ENCODE results near the gene PTPRT.

Gene PTPRT

DNA sequence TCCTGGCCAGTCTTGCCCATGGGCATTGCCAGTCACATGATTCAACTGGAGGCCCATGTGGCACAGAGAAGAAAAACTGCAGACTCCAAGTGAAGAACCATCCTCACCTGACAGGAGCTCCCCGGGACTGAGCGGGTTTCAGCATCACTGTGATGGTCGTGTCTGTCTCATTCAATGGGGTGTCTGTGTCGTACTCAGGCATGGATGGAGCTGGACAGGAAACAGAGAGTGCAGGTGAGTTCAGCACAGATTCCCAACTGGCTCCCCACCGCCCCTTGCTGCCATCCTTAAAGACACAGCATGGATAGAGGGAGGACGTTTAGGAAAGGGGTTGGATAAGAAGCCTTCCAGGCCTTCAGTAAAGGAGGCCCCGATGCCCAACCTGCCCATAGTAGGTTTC lies 839.2 kb downstream of the PTPRT start:
- DNase-seq = no peak

DNA sequence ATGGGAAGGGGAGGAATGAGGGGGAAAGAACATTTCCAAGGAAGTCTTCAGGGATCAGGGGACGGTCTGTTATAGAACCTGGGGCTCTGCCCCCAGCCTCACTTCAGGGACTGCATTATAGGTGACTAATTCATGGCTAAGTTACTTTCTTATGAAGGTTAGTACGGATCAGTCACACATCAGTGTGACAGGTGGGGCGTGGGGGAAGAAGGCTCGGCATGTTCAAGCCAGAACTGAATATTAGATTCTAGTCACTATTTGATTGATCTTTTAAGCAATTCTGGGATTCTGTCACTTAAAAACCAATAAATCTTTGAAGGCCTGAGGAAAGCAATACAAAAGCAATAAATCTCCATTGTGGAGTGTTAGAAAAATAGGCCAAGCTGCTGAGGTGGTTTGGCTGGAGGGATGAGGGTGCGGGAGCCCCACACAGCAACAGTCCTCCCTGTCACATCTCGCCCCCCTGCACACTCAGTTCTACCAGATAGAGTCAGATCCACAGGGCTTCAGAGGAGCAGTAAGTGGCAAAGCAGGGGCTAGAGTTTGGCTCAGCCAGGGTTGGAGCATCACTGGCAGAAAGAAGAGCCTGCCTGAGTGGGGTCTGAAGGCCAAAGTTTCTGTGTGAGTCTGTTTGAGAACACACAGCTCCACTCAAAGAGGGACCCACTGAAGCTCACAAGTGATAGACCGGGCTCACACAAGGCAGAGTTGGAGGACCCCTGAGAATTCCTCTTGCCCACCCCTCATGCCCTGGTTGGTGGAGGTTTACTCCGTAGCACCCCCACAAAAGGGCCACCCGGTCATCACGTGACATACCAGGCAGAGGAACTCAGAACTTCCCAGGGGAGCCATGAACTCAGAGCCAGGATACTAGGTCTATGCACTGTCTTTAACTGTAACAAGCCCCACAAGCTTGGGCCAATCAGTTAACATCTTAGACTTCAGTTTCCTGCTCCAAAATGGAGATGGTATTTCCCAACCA lies 843.2 kb downstream of the PTPRT start:
- no peak for DNase-seq

DNA sequence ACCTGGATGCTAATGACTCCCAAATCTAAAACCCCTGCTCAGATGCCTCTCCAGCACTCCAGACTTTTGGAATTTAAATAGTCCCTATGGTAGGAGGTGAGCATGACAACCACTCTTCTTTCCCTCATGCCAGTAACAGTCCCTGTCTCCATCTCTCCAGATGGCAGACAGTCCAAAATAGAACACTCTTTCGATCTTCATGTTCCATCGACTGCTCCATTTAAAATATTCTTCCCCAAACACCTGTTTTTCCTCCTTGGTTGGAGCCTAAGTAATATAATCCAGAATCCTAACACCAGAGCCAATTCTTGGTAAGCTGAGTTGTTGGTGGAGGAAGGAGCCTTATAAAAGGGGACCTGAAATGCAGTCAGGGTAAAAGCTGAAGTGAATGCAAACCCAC lies 848.1 kb downstream of the PTPRT start:
- DNase-seq = no peak

DNA sequence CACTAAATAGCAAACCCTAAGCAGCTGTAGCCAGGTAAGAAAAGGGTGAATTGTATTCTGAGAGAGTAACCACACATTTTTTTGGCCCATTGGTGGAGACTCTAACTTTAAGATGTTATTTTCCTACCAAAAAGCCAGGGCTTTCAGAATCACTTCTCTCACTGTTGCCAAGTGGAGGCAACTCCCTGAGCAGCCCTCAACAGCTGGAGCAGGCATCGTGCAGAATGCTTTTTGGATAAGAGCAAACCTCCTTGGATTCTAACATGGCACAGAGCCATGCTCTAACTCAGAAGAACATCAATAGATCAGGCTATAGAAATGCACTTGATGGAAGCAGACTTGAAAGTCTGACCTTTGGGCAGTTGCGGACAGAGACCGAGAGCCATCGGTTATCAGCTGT lies 849.3 kb downstream of the PTPRT start:
- no peak for DNase-seq

DNA sequence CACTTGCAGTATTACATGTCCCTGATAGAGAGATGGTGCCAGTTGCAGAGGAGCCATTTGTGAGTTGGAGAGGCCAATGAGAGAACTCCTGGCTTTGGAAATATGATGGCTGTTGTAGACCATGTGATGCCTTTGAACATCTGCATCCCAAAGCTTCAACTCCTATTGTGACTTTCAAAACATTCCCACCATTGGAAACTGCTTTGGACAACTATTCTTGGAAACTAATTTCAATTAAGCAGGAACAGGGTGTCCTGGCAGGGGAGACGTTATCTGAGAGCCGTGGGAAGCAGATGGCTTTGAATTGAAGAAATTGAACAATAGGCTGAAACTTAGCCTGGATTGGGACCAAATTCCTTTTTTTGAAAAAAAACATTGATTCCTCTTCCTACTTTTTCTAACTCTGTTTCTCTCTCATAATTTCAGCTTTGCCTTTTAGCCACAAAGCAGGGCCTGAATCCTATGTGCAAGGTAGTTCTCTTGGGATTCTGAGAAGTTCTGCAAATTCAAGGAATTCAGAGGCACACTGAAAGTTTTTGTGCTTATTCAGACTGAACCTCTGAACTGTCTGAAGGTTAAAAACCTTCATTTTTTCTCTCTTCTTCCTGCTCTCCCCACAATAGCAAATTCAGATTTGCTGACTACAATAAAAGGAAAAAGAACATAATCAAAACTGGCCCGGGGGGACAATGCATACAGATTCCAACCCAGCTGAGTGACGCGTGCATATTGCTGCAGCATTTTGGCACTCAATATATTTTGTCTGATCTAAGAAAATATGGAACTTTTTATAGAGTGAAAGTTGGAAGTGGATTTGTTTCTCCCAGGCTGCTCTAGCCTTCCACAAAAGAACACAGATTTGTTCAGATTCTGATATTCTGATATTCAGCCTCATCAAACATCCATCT lies 851.2 kb downstream of the PTPRT start:
- no peak for DNase-seq

DNA sequence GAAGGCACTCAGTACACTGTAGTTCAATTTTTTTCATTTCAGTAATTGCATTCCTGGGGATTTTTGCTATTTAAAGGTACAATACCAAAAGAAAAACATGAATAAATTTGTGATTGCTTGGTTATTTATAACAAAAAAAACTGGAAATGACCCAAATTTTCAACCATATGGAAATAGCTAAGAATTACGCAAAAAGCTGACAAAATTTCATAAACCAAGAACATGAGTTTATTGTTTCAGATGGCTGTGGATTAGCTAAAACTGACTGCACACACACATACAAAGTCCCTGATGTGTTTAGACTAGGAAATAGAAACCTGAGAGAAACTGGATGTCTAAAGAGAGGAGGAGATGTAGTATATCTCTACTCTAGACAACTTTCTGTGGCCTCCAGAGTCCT lies 853.1 kb downstream of the PTPRT start:
- DNase-seq = no peak

DNA sequence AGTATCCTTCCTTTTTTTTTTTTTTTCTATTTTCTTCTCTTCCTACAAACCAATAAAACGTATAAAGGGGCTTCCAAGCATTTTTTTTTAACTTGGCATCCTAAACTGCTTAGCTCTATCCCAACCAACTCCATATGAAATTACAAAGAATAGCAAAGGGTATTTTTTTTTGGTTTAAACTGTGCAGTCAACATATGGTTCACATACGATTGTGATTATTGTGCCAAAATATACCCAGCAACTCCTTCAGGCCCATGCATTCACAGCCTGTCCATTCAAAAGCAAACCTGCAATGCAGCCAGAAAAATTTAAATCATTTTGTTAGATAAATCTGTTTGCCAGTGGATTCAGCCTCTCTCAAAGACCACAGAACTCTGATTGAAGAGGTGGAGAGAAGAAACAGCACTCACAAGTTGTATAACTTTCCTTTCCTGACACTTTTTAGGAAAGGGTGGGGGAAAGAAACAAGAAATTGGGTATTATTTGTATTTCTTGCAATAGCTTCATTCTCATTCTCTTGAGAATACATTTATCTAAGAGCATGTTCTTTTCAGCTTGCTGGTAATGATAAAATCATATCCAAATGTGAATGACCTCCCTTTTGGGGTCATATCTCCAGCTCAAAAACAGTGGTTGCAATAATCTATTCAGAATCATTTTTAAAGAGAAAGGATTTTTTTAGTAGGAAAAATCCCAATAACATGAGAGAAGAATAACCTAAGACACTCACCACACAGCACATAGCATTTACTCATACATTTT lies 870.3 kb downstream of the PTPRT start:
- DNase-seq = no peak

DNA sequence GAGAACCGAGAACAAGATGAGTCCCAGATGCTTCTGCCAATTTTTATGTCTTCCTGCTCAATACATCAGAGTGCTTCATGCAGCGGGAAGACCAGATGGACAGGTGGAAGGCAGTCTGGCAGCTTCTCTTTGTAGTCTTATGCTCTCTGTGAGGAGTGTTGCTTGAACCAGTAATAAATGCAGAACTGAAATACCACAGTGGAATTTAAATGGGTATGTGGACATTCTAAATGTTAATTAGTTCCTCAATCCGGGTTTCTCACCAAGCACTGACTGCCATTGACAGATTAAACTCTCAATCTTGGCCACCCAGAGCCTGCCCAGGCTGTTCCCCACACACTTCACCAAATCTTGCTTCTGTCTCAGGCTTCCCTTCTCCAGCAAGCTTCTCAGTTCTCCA lies 876.0 kb downstream of the PTPRT start:
- no peak for DNase-seq

DNA sequence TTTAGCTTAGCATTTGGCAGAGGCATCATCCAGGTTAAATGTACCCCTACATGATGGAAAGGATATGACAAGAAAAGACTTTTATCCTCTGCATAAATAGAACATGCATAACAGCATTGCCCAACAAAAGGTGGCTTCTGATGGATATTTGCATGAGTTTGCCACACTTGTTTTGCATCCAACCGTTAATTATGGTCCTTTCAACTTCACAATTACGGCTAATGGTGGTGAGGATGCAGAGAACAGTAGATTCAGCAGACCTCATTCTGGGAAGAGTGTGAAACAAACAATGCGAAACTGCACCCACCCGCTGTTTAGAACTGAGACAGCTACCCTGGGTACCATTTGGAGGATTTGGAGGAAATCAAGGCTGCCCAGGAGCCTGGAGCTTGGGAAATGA lies 880.7 kb downstream of the PTPRT start:
- peak; percentile 99 for DNase-seq

DNA sequence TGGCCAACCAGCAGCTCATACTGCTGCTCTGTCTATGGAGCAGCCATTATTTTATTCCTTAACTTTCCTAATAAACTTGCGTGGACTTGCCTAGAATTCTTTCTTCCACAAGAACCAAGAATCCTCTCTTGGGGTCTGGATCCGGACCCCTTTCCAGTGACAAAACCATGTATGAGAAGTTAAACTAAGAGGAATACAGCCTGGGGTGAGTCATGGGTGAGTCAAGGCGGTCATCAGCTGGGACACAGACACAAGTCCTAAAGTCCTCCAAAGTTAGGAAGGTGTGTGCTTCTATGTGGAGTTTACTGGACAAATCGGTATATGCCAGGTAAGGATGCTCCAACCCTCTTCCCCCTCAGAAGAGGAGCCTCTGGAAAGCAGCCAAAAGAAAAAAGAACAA lies 881.5 kb downstream of the PTPRT start:
- DNase-seq = peak; percentile 54

DNA sequence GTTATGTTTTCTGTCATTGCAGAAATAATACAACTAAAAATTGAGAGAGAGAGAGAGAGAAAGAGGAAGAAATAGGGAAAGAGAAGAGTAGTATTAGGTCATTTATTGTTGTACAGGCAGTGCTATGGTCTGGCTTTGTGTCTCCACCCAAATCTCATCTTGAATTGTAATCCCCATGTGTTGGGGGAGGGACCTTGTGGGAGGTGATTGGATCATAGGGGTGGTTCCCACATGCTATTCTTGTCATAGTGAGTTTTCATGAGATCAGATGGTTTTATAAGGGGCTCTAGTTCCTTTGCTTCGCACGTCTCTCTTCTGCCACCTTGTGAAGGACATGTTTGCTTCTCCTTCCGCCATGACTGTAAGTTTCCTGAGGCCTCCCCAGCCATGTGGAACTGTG lies 894.1 kb downstream of the PTPRT start:
- no peak for DNase-seq

DNA sequence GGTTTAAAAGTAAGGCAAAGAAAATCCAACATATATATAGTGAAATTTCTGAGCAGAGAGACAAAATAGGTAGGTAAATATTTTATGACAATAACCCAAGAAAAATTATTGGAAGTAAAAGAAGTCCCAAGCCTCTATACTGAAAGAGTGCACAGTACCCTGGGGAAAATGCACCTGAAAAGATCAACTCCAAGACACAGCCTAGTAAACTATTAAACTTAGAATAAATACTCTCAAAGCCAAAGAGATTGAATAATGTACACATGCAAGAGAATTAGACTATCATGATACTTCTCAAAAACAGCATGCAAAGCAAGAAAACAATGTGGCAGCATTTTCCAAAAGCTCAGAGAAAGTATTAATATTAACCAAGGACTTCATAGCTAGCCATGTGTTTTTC lies 894.7 kb downstream of the PTPRT start:
- no peak for DNase-seq

DNA sequence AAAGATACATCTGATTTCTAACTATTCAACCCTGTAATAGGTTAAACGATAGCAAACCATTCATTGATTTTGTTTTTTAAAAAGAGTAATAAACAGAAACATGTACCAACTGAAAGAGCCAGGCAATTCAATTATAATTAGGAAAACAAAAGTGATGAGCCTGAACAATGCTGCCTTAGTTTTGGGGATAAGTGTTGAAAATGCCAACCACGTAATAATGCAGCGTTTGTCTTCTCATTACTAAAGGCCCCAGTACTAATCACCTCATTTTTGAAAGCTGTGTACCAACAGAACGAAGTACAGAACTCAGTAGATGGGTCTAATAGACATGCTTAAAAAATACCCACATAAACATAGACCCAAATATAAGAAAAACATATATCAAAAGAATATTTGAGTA lies 907.9 kb downstream of the PTPRT start:
- DNase-seq = no peak

DNA sequence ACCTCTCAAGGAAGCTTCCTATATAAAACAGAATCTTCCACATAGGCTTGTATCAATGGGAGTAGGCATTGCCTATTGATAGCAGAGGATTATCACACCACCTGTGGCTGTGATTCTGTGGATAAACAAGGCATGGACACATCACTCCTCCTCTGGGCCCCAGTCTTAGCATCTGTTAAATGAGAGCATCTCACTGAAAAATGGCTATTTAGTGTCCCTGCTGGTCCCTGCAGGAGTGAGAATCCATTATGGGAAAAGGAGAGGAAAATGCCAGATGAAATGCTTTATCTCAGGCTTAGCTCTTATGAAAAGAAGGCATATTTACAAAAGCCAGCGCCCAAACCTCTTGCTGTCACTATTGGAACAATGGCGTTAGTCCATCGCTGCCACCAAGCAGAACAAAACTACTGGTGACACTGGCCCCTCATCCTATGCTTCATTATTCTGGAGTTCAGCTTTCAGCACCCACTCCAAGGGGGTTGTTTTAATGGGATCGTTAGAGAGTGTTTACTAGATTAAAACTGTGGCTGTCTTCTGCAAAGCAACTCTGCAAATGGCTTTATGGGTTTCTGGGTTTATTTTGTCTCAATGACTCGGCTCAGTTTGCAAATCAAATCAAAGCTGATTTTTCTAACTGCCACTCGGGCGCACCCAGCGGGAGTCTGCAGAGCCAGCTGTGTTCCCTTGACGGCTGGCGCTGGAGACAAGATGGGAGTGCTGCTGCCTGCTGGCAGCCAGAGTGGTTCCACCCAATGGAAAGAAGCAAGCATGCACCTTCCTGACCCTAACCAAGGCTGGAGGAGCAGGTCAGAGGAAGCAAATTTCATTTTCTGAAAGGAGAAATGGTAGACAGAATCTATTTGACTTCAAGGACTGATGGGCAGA lies 912.7 kb downstream of the PTPRT start:
- peak; percentile 95 for DNase-seq

DNA sequence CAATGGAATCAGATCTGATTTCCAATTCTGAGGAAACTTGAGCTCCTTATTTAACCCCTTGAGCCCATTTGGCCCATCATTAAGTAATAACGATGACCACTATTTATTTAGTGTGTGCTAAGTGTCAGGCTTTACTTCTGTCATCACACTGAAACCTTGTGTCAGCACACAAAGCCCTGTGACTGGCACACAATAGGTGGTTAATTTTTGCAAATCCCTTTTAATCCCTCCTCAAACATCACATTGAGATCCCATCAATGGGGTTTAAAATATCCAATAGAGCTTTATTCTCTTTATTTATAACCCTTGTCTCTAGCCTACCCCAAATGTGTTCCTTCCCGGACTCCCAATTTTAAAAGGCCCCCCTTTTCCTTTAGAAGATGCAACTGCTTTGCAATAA lies 914.7 kb downstream of the PTPRT start:
- peak; percentile 68 for DNase-seq

DNA sequence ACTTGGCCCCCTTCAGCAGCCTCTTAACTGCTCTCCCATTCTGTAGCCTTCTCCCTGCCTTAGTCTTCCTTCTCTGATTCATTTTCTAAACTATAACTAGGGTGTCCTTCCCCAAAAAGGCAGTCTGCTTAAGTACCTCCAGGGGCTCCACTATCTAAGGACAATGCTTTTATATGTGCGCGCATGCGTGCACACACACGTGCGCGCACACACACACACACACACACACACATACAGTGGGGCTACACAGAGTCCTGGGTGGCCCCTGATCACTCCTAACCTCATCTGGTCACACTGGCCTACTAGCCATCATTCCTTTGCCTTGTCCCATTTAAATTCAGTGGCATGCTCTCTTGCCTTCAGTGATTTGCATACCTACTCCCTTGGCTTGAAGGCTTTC lies 917.2 kb downstream of the PTPRT start:
- no peak for DNase-seq

DNA sequence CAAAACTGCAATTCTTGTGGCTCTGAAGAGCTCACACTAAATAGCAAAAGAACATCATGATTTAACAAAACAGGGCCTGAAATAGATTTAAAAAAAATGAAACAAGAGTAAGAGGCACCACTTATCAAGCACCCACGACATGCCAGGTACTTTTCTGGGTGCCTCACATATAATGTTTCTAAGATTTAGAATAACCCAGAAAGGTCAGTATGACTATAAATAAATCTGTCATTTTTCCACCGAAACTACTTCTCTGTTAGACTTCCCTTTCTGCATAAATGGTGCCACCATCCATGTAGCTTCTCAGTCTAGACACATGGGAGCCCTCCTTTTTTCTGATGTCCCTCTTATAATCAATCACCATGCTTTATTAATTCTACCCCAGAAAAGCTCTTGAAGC lies 919.2 kb downstream of the PTPRT start:
- no peak for DNase-seq

DNA sequence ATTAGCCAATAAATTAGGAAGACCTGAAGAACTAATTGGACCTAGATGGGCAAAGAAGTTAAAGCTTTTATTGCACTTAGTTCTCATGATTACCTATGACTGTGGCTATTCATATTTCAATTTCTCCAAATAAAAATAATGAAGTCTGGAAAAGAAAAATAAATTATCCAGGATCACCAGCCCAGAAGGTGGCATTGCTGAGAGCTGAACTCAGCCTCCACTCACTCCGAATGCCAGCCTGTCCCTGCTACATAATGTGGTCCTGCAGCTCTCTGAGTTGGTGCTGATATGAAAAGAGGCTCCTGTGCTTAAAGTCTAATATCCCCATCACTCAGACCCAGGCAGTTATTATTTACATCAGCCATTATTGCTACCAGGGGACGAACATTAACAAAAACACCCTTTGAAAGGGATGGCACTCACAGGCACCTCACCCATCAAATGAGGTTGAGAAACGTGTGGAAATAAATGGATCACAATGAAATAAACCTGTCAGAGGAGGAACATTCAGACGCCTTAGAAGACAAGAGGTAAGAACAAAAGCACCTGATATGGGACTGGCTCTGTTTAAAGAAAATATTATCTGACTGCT lies 921.8 kb downstream of the PTPRT start:
- DNase-seq = no peak

DNA sequence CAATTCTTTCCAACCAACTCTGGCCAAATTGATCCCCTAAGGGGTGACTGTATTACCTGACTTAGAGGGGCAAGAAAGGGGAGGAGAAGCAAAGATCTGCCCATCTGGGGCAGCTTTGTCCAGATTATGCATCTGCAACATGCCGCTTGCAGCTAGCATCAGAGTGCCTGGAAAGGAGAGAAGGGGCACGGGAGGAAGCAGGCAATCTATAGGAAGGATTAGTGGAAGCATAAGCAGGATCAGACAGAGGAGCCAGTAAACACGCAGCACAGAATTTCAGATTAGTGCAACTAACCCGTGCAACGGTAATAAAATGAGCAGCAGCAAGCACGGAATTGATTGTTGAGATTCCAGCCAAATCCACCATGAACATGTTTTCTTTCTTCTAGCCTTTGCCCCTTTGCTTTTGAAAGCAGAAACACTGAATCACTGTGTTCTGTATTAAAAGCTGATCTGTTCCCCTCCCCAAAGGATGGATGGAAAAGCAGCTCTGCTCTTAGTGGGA lies 927.9 kb downstream of the PTPRT start:
- no peak for DNase-seq

DNA sequence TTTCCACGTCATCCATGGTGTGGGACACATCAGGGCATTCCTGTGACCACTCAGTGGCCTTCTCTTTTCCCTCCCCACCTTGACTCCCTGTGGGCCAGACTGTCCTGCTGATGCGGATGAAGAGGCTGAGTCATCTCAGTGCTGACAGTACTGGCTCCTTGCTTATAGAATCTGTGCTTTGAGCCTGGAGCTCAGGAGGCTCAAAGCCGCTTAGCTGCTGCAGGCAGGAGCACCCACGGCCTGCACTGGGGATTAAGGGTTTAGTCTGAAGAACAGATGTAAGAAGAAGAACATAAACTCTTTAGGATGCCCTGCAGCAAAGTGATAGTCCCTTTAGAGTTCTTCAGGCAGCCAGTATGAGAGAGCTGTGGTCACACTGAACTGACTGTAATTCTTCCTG lies 929.5 kb downstream of the PTPRT start:
- DNase-seq = no peak

DNA sequence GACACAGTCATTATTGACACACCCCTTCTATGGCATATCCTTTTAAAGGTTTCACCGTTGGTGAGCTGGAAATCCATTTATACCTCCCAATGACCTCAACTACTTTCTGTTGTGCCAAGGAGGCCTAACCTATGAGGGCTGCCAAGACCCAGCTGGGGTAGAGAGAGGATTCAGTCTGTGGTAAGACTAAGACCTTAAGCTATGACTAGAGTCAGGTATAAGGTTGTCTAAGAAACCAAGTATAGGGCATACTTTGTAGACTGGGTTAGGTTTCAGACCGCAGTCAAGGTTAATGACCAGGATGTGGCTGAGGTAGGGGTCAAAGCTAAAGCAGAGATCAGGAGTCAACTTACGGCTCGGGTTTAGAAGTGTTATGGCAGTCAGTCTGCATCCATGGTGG lies 930.3 kb downstream of the PTPRT start:
- no peak for DNase-seq

Measured in NCI-H748 treated with DMSO at 0.1 percent for 48 hours (cell line).